ENCODE results near the gene UBE2D4. TPM values are rescaled to one million over a fixed set of nuclear protein-coding genes. Genes with fewer than 3 reads are reported as not detected.

Gene UBE2D4
- total and polyA plus RNA-seq, 2 donors (not counting 1 experiment from before 2014, with no cell fraction given): 5.8 to 9.4 TPM

GRCh38 chr7:43937444-43937843 is 11.2 kb downstream of the UBE2D4 start:
- Histone ChIP-seq H3K4me2 (replicated peaks; ENCODE audit: low read depth, low read length, poor library complexity, severe bottlenecking) (no peak overlapping the region), H3K9ac (ENCODE audit: low read length) (no peak overlapping the region), H3K4me3 (ENCODE audit: control extremely low read depth in 1 of 5, extremely low read depth in 1 of 5, insufficient read depth in 1 of 5, low read depth in 2 of 5, low read length in 4 of 5) (no peak overlapping the region), H3K79me2 (ENCODE audit: control insufficient read depth, insufficient read depth, low read length) (peaks cover under 1% of the 10 kb centered on the region), H3K9me3 (ENCODE audit: control extremely low read depth in 1 of 3, control insufficient read depth in 2 of 3, insufficient read depth in 1 of 3, low read length in 2 of 3) (no peaks in the 10 kb centered on the region), H3K4me1 (ENCODE audit: control insufficient read depth in 2 of 2, insufficient read depth in 2 of 2, low read length in 2 of 2) (no peaks in the 10 kb centered on the region), H2AFZ (ENCODE audit: insufficient read depth, low read depth, low read length, poor library complexity, severe bottlenecking) (no peak overlapping the region), H3K27me3 (replicated peaks in 1 of 4; ENCODE audit: control extremely low read depth in 1 of 4, control insufficient read depth in 3 of 4, insufficient read depth in 4 of 4, low read length in 3 of 4) (no peaks in the 10 kb centered on the region), H4K20me1 (ENCODE audit: control insufficient read depth, insufficient read depth, low read length, poor library complexity, severe bottlenecking) (no peaks in the 10 kb centered on the region), H3K36me3 (replicated peaks in 1 of 2; ENCODE audit: control extremely low read depth in 1 of 2, control insufficient read depth in 1 of 2, extremely low read depth in 1 of 2, insufficient read depth in 2 of 2, low read length in 1 of 2) (no peaks in the 10 kb centered on the region), H3K27ac (ENCODE audit: low read length in 2 of 2) (no peak overlapping the region)
- intact Hi-C loops (cut with micrococcal nuclease): no loop called here
- Mint-ChIP-seq H3K9me3 (ENCODE audit: insufficient read depth) (no peaks in the 10 kb centered on the region), H3K27ac (no peak overlapping the region), H3K4me1 (no peaks in the 10 kb centered on the region), H3K4me3 (no peak overlapping the region), H3K27me3 (no peaks in the 10 kb centered on the region)
- ATAC-seq (ENCODE audit: low read depth) (no peak), DNase-seq (no peak)
- 96% methylated on average over 3 of the region's 3 CpGs for WGBS (ENCODE audit: insufficient coverage)
- TF ChIP-seq EZH2 (IDR thresholded peaks at IDR 0.05; ENCODE audit: borderline replicate concordance, insufficient read depth, low read depth, low read length, poor library complexity, severe bottlenecking) (no peak), CTCF (IDR thresholded peaks at IDR 0.05) (no peak)
- ChIA-PET CTCF (no interaction called here), POLR2A (no interaction called here)

- Histone ChIP-seq H3K27me3 (replicated peaks in 1 of 4; ENCODE audit: control extremely low read depth in 1 of 4, control insufficient read depth in 3 of 4, insufficient read depth in 4 of 4, low read length in 3 of 4) (no peaks in the 10 kb centered on the region), H3K9ac (ENCODE audit: low read length) (no peak overlapping the region), H3K79me2 (ENCODE audit: control insufficient read depth, insufficient read depth, low read length) (no peaks in the 10 kb centered on the region), H3K4me1 (ENCODE audit: control insufficient read depth in 2 of 2, insufficient read depth in 2 of 2, low read length in 2 of 2) (no peaks in the 10 kb centered on the region), H3K9me3 (ENCODE audit: control extremely low read depth in 1 of 3, control insufficient read depth in 2 of 3, insufficient read depth in 1 of 3, low read length in 2 of 3) (no peaks in the 10 kb centered on the region), H2AFZ (ENCODE audit: insufficient read depth, low read depth, low read length, poor library complexity, severe bottlenecking) (no peak overlapping the region), H3K4me2 (replicated peaks; ENCODE audit: low read depth, low read length, poor library complexity, severe bottlenecking) (no peak overlapping the region), H4K20me1 (ENCODE audit: control insufficient read depth, insufficient read depth, low read length, poor library complexity, severe bottlenecking) (no peaks in the 10 kb centered on the region), H3K27ac (ENCODE audit: low read length in 2 of 2) (no peak overlapping the region), H3K4me3 (ENCODE audit: control extremely low read depth in 1 of 5, extremely low read depth in 1 of 5, insufficient read depth in 1 of 5, low read depth in 2 of 5, low read length in 4 of 5) (no peak overlapping the region), H3K36me3 (replicated peaks in 1 of 2; ENCODE audit: control extremely low read depth in 1 of 2, control insufficient read depth in 1 of 2, extremely low read depth in 1 of 2, insufficient read depth in 2 of 2, low read length in 1 of 2) (no peaks in the 10 kb centered on the region)
- ChIA-PET CTCF (no interaction called here), POLR2A (no interaction called here)
- Mint-ChIP-seq H3K9me3 (ENCODE audit: insufficient read depth) (no peaks in the 10 kb centered on the region), H3K27ac (no peak overlapping the region), H3K4me3 (no peak overlapping the region), H3K4me1 (no peaks in the 10 kb centered on the region), H3K27me3 (no peaks in the 10 kb centered on the region)
- WGBS (ENCODE audit: insufficient coverage): 96% methylated on average over 3 of the region's 4 CpGs
- no peak for ATAC-seq (ENCODE audit: low read depth)
- no peak for DNase-seq
- intact Hi-C loops (cut with micrococcal nuclease): no loop called here
- TF ChIP-seq CTCF (IDR thresholded peaks at IDR 0.05): no peak
- TF ChIP-seq EZH2 (IDR thresholded peaks at IDR 0.05; ENCODE audit: borderline replicate concordance, insufficient read depth, low read depth, low read length, poor library complexity, severe bottlenecking): no peak
Measured at GRCh38 chr7:43938892-43939482, 12.8 kb downstream of the UBE2D4 start.

Data from B cell (primary cell).